ENCODE data around the gene LFNG. TPM values are rescaled to one million over a fixed set of nuclear protein-coding genes. Genes with fewer than 3 reads are reported as not detected.
"Not testable (repeated sequence)": the region's sequence is repeated elsewhere in the genome, so short reads cannot be mapped to it uniquely, and the experiment has no call there.

The LFNG gene
- total RNA-seq, 6 donors from 2014 or later: 30.6 to 62.9 (median 45.2) TPM

- no peaks in the 10 kb centered on the region for H3K9me3 ChIP-seq
- peaks cover 0 to 29% (median 19%) of the 10 kb centered on the region in 4 donors for H3K36me3 ChIP-seq
- peaks cover 55 to 75% (median 74%) of the 10 kb centered on the region in 4 donors for H3K4me1 ChIP-seq
- H3K27me3 ChIP-seq: peaks cover 0 to 1% (median 0%) of the 10 kb centered on the region in 4 donors
- ATAC-seq (ENCODE audit: low FRiP score in 2 of 2) (peak; percentile 72 to 81), DNase-seq (peak; percentile 88 to 91)
- H3K4me3 ChIP-seq: peak overlapping the region in 2 of 4 donors; percentile 6 to 23
- WGBS, 2 donors: 29 to 42% methylated on average over 9 to 17 of the region's 30 CpGs
- no peak for TF ChIP-seq CTCF (IDR thresholded peaks at IDR 0.05)
- peak in 1 of 2 donors; percentile 56 for TF ChIP-seq POLR2AphosphoS5 (IDR thresholded peaks at IDR 0.05)
- peak in 1 of 4 donors; percentile 36 for TF ChIP-seq POLR2A (IDR thresholded peaks at IDR 0.05)
- no peak for TF ChIP-seq EP300 (IDR thresholded peaks at IDR 0.05)
- H3K27ac ChIP-seq: peak overlapping the region; percentile 82 to 96 (median 86)
These were observed 9.8 kb downstream of the LFNG start for GRCh38 chr7:2529161-2530070.

- Histone ChIP-seq H3K4me3 (peak overlapping the region in 1 of 4 donors; percentile 6), H3K36me3 (peaks cover 0 to 26% (median 15%) of the 10 kb centered on the region in 4 donors), H3K4me1 (peaks cover 45 to 66% (median 65%) of the 10 kb centered on the region in 4 donors), H3K27ac (peak overlapping the region; percentile 82 to 96 (median 86)), H3K27me3 (no peaks in the 10 kb centered on the region), H3K9me3 (no peaks in the 10 kb centered on the region)
- no peak for TF ChIP-seq CTCF (IDR thresholded peaks at IDR 0.05)
- ATAC-seq (ENCODE audit: low FRiP score in 2 of 2) (peak; percentile 61 to 70), DNase-seq (peak; percentile 73 to 82)
- 50 to 79% methylated on average over 8 to 13 of the region's 16 CpGs for WGBS, 2 donors
These were observed 10.8 kb downstream of the LFNG start for GRCh38 chr7:2530071-2530987.

- H3K27me3 ChIP-seq; ATAC-seq (ENCODE audit: low FRiP score in 2 of 2); H3K4me3 ChIP-seq; H3K9me3 ChIP-seq: not testable (repeated sequence)
- Histone ChIP-seq H3K36me3 (peaks cover 0 to 17% (median 11%) of the 10 kb centered on the region in 4 donors), H3K27ac (peak overlapping the region; percentile 82 to 96 (median 86)), H3K4me1 (peaks cover 43 to 57% (median 57%) of the 10 kb centered on the region in 4 donors)
- 51% methylated on average over 21 of the region's 43 CpGs; no CpG with 5 or more reads in 1 of the 2 donors for WGBS, 2 donors
- peak in 1 of 2 donors; percentile 66 for DNase-seq
These were observed 11.6 kb downstream of the LFNG start for GRCh38 chr7:2530994-2531795.

- not testable (repeated sequence) for H3K4me3 ChIP-seq; H3K27me3 ChIP-seq; H3K27ac ChIP-seq; H3K9me3 ChIP-seq; ATAC-seq (ENCODE audit: low FRiP score in 2 of 2)
- DNase-seq: peak; percentile 6 to 79
- H3K4me1 ChIP-seq: peaks cover 43 to 52% (median 51%) of the 10 kb centered on the region in 4 donors
- peaks cover 0 to 11% (median 6%) of the 10 kb centered on the region in 4 donors for H3K36me3 ChIP-seq
- 69% methylated on average over 7 of the region's 17 CpGs; no CpG with 5 or more reads in 1 of the 2 donors for WGBS, 2 donors
These were observed 12.2 kb downstream of the LFNG start for GRCh38 chr7:2531796-2532110.

GRCh38 chr7:2532199-2532772, 12.7 kb downstream of the LFNG start:
- peaks cover 40 to 46% (median 46%) of the 10 kb centered on the region in 4 donors for H3K4me1 ChIP-seq
- H3K27ac ChIP-seq; ATAC-seq (ENCODE audit: low FRiP score in 2 of 2); H3K27me3 ChIP-seq; H3K36me3 ChIP-seq; H3K4me3 ChIP-seq; H3K9me3 ChIP-seq; DNase-seq: not testable (repeated sequence)
- WGBS, 2 donors: 83 to 89% methylated on average over 8 to 9 of the region's 15 CpGs

GRCh38 chr7:2532816-2533215, 13.2 kb downstream of the LFNG start:
- not testable (repeated sequence) for H3K27me3 ChIP-seq; DNase-seq; H3K27ac ChIP-seq; H3K4me3 ChIP-seq; H3K36me3 ChIP-seq; H3K9me3 ChIP-seq; ATAC-seq (ENCODE audit: low FRiP score in 2 of 2)
- H3K4me1 ChIP-seq: peaks cover 35 to 41% (median 41%) of the 10 kb centered on the region in 4 donors
- 93% methylated on average over 4 of the region's 8 CpGs; no CpG with 5 or more reads in 1 of the 2 donors for WGBS, 2 donors

GRCh38 chr7:2533566-2533965, 14.0 kb downstream of the LFNG start:
- not testable (repeated sequence) for H3K27me3 ChIP-seq; H3K27ac ChIP-seq; H3K4me3 ChIP-seq; DNase-seq; ATAC-seq (ENCODE audit: low FRiP score in 2 of 2); H3K9me3 ChIP-seq
- Histone ChIP-seq H3K36me3 (peaks cover 0 to 14% (median 8%) of the 10 kb centered on the region in 4 donors), H3K4me1 (peaks cover 28 to 34% (median 33%) of the 10 kb centered on the region in 4 donors)
- 53 to 64% methylated on average over 3 to 4 of the region's 8 CpGs for WGBS, 2 donors

- no CpG with 5 or more reads among the region's 34 CpGs for WGBS, 2 donors
- H3K27ac ChIP-seq; H3K27me3 ChIP-seq; H3K9me3 ChIP-seq; H3K4me3 ChIP-seq; ATAC-seq (ENCODE audit: low FRiP score in 2 of 2); DNase-seq: not testable (repeated sequence)
- Histone ChIP-seq H3K4me1 (peaks cover 21 to 27% (median 27%) of the 10 kb centered on the region in 4 donors), H3K36me3 (peaks cover 6 to 16% (median 14%) of the 10 kb centered on the region in 4 donors)
These were observed 14.6 kb downstream of the LFNG start for GRCh38 chr7:2534214-2534613.

Measured in upper lobe of left lung (tissue), 6 donors.